ENCODE measurements around the gene CORIN.

CORIN gene

DNA sequence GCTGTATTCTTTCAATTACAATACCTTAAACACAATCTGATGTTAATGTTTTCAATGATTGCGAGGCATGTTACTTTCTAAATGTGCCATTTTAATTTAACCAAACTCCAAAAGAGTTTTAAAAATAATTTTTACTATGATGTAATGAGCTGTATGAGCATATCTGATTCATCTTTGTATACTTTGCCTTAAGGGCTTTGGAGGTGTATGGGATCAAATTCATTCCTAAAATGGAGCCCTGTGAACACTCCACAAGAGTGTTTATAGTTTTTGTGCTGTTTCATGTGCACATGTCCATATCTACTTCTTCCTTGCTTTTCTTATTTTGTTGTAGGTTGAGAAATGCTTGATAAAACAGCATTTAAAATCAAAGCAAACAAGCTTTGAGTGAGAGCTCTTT is 270.4 kb downstream of the CORIN start:
- no peak overlapping the region for H3K4me3 ChIP-seq
- no peaks in the 10 kb centered on the region for H3K27me3 ChIP-seq
- TF ChIP-seq CTCF (IDR thresholded peaks at IDR 0.05) = no peak
- no peak overlapping the region for H3K27ac ChIP-seq
- peaks cover 0 to 6% (median 3%) of the 10 kb centered on the region in 4 donors for H3K4me1 ChIP-seq
- no peaks in the 10 kb centered on the region for H3K9me3 ChIP-seq
- peaks cover 45 to 70% (median 59%) of the 10 kb centered on the region in 3 donors for H3K36me3 ChIP-seq
- no peak for DNase-seq
- intact Hi-C loops (cut with DNase I; ENCODE audit: low total_unique reads) = no loop called here

DNA sequence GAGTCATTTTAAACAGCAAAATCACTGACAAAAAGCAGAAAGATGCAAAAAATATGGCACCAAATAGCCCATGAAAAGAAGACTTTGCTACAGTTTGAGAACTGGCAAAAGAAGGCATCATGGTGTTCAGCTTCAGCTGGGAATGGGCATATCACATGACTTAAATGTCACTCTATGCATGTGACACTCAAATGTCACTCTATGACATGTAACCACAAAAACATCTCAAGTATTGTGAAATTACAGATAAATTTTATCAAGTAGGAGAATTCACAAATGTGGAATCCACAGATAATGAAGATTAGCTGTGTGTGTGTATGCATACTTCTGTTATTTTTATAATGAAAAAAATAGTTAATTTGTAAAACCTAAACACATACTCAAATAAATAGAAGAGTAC is 270.9 kb downstream of the CORIN start:
- no peak for DNase-seq

GRCh38 chr4:47566566-47566965 is 271.3 kb downstream of the CORIN start:
- Histone ChIP-seq H3K27me3 (no peaks in the 10 kb centered on the region), H3K36me3 (peaks cover 41 to 63% (median 53%) of the 10 kb centered on the region in 3 donors), H3K4me3 (no peak overlapping the region), H3K9me3 (no peaks in the 10 kb centered on the region), H3K4me1 (peaks cover 0 to 6% (median 3%) of the 10 kb centered on the region in 4 donors), H3K27ac (no peak overlapping the region)
- no peak for DNase-seq
- intact Hi-C loops (cut with DNase I; ENCODE audit: low total_unique reads) = no loop called here
- TF ChIP-seq CTCF (IDR thresholded peaks at IDR 0.05) = no peak

More for the DNA sequence above, 270.9 kb downstream of the CORIN start:
- Histone ChIP-seq H3K27me3 (no peaks in the 10 kb centered on the region), H3K36me3 (peaks cover 42 to 65% (median 54%) of the 10 kb centered on the region in 3 donors), H3K4me3 (no peak overlapping the region), H3K9me3 (no peaks in the 10 kb centered on the region), H3K4me1 (peaks cover 0 to 6% (median 3%) of the 10 kb centered on the region in 4 donors), H3K27ac (no peak overlapping the region)
- no peak for TF ChIP-seq CTCF (IDR thresholded peaks at IDR 0.05)
- intact Hi-C loops (cut with DNase I; ENCODE audit: low total_unique reads) = no loop called here

- Histone ChIP-seq H3K27ac (no peak overlapping the region), H3K9me3 (no peaks in the 10 kb centered on the region), H3K4me1 (peaks cover 0 to 6% (median 3%) of the 10 kb centered on the region in 4 donors), H3K27me3 (no peaks in the 10 kb centered on the region), H3K36me3 (peaks cover 52 to 73% (median 59%) of the 10 kb centered on the region in 3 donors), H3K4me3 (no peak overlapping the region)
- intact Hi-C loops (cut with DNase I; ENCODE audit: low total_unique reads) = no loop called here
- no peak for DNase-seq
- no peak for TF ChIP-seq CTCF (IDR thresholded peaks at IDR 0.05)
Measured at GRCh38 chr4:47562297-47562696, 275.6 kb downstream of the CORIN start.

- TF ChIP-seq CTCF (IDR thresholded peaks at IDR 0.05) = no peak
- Histone ChIP-seq H3K36me3 (peaks cover 42 to 66% (median 51%) of the 10 kb centered on the region in 3 donors), H3K4me1 (peaks cover 0 to 6% (median 3%) of the 10 kb centered on the region in 4 donors), H3K4me3 (no peak overlapping the region), H3K27ac (no peak overlapping the region), H3K9me3 (no peaks in the 10 kb centered on the region), H3K27me3 (no peaks in the 10 kb centered on the region)
- DNase-seq = no peak
- intact Hi-C loops (cut with DNase I; ENCODE audit: low total_unique reads) = no loop called here
Measured at GRCh38 chr4:47561331-47561730, 276.5 kb downstream of the CORIN start.

DNA sequence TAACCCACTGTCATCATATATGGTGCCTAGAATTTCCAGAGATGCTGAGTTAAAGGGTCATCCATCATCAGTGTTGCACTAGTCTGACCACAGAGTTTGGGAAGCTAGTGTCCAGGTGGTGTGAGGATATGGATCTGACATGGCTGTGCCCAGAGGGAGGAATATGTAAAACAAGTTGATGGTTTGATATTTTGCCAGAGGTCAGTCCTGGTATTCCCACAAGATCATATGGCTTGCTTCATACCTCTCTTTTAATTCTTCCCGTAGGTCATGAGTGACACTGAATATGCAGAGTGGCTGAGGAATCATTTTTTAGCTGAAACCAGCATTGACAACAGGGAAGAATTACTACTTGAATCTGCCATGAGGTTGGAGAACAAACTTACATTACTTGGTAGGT is 277.2 kb downstream of the CORIN start:
- Histone ChIP-seq H3K27ac (no peak overlapping the region), H3K36me3 (peaks cover 42 to 61% (median 51%) of the 10 kb centered on the region in 3 donors), H3K4me1 (peaks cover 0 to 6% (median 3%) of the 10 kb centered on the region in 4 donors), H3K9me3 (no peaks in the 10 kb centered on the region), H3K27me3 (no peaks in the 10 kb centered on the region), H3K4me3 (no peak overlapping the region)
- no peak for TF ChIP-seq CTCF (IDR thresholded peaks at IDR 0.05)
- intact Hi-C loops (cut with DNase I; ENCODE audit: low total_unique reads) = loop anchor here (1.0 kb wide), 1 partner anchor 97 kb away; the partner anchor contains the start of gene COMMD8
- no peak for DNase-seq
